Measurements from ENCODE around the gene HK1.

GRCh38 chr10:69435966-69436520, 157.7 kb downstream of the HK1 start:
- TF ChIP-seq, protein P1, sequence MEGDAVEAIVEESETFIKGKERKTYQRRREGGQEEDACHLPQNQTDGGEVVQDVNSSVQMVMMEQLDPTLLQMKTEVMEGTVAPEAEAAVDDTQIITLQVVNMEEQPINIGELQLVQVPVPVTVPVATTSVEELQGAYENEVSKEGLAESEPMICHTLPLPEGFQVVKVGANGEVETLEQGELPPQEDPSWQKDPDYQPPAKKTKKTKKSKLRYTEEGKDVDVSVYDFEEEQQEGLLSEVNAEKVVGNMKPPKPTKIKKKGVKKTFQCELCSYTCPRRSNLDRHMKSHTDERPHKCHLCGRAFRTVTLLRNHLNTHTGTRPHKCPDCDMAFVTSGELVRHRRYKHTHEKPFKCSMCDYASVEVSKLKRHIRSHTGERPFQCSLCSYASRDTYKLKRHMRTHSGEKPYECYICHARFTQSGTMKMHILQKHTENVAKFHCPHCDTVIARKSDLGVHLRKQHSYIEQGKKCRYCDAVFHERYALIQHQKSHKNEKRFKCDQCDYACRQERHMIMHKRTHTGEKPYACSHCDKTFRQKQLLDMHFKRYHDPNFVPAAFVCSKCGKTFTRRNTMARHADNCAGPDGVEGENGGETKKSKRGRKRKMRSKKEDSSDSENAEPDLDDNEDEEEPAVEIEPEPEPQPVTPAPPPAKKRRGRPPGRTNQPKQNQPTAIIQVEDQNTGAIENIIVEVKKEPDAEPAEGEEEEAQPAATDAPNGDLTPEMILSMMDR (IDR thresholded peaks at IDR 0.05) = no peak
- TF ChIP-seq POLR2A (IDR thresholded peaks at IDR 0.05) = no peak
